Panc1 (cell line): ENCODE measurements around the gene CCDC6.

Source experiments
- CTCF ChIP-seq: fragments of 450-650 bp; IDR thresholded peaks from 2 replicates; pipeline ENCODE4 v1.5.1; 2017; ENCODE audit warnings: mild to moderate bottlenecking
- POLR2AphosphoS5 ChIP-seq: IDR thresholded peaks from 2 replicates; pipeline ENCODE4 v1.6.1; 2012; ENCODE audit warnings: mild to moderate bottlenecking, low read depth, low read length, moderate library complexity

GRCh38 chr10:59844436-59844835, 61.9 kb downstream of the CCDC6 start:
- TF ChIP-seq CTCF (no peak), POLR2AphosphoS5 (no peak)
